ENCODE results near the gene SPTB. TPM values are rescaled to one million over a fixed set of nuclear protein-coding genes. Genes with fewer than 3 reads are reported as not detected.

Gene SPTB
- total and polyA plus RNA-seq, 9 of the 15 experiments (the other 6 are each of a cell fraction or from before 2014, with no cell fraction given), result 0.21 to 45.9 (median 11.7) TPM

DNA sequence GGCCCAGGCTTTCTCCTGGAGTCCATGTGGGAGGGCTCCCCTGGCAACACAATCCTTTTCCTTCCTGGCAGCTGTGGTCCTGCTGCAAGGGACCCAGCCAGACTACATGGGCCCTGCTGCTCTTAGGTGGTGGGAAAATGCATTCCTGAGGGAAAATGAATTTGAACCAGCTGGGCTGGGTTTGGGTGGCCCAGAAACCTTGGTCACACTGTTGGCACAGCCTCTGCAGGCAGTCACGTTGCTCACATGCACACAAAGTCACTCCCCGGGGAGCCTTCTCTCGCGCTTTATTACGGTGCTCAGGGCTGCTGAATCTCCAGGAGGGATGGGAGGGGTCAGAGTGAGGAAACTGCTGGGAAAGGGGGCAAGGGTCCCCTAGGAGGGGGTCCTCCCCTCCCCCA is 158.3 kb downstream of the SPTB start (continued):
- TF ChIP-seq, protein P1, sequence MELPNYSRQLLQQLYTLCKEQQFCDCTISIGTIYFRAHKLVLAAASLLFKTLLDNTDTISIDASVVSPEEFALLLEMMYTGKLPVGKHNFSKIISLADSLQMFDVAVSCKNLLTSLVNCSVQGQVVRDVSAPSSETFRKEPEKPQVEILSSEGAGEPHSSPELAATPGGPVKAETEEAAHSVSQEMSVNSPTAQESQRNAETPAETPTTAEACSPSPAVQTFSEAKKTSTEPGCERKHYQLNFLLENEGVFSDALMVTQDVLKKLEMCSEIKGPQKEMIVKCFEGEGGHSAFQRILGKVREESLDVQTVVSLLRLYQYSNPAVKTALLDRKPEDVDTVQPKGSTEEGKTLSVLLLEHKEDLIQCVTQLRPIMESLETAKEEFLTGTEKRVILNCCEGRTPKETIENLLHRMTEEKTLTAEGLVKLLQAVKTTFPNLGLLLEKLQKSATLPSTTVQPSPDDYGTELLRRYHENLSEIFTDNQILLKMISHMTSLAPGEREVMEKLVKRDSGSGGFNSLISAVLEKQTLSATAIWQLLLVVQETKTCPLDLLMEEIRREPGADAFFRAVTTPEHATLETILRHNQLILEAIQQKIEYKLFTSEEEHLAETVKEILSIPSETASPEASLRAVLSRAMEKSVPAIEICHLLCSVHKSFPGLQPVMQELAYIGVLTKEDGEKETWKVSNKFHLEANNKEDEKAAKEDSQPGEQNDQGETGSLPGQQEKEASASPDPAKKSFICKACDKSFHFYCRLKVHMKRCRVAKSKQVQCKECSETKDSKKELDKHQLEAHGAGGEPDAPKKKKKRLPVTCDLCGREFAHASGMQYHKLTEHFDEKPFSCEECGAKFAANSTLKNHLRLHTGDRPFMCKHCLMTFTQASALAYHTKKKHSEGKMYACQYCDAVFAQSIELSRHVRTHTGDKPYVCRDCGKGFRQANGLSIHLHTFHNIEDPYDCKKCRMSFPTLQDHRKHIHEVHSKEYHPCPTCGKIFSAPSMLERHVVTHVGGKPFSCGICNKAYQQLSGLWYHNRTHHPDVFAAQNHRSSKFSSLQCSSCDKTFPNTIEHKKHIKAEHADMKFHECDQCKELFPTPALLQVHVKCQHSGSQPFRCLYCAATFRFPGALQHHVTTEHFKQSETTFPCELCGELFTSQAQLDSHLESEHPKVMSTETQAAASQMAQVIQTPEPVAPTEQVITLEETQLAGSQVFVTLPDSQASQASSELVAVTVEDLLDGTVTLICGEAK (IDR thresholded peaks at IDR 0.05), result no peak
- TF ChIP-seq, protein P1 (CRISPR knock-in tag; IDR thresholded peaks at IDR 0.05), result no peak
- no peak for TF ChIP-seq MAZ (CRISPR knock-in tag; conservative IDR thresholded peaks at IDR 0.05 in 1 of 2, IDR thresholded peaks at IDR 0.05 in 1 of 2)
- no peak for TF ChIP-seq ZNF785 (CRISPR knock-in tag; IDR thresholded peaks at IDR 0.05)
- TF ChIP-seq CREBBP (IDR thresholded peaks at IDR 0.05; ENCODE audit: low read depth, low read length), result no peak
- no peak for TF ChIP-seq KLF16 (IDR thresholded peaks at IDR 0.05)
- no peak for TF ChIP-seq FOS (IDR thresholded peaks at IDR 0.05; ENCODE audit: extremely low read depth, insufficient read length)
- TF ChIP-seq, protein P2, sequence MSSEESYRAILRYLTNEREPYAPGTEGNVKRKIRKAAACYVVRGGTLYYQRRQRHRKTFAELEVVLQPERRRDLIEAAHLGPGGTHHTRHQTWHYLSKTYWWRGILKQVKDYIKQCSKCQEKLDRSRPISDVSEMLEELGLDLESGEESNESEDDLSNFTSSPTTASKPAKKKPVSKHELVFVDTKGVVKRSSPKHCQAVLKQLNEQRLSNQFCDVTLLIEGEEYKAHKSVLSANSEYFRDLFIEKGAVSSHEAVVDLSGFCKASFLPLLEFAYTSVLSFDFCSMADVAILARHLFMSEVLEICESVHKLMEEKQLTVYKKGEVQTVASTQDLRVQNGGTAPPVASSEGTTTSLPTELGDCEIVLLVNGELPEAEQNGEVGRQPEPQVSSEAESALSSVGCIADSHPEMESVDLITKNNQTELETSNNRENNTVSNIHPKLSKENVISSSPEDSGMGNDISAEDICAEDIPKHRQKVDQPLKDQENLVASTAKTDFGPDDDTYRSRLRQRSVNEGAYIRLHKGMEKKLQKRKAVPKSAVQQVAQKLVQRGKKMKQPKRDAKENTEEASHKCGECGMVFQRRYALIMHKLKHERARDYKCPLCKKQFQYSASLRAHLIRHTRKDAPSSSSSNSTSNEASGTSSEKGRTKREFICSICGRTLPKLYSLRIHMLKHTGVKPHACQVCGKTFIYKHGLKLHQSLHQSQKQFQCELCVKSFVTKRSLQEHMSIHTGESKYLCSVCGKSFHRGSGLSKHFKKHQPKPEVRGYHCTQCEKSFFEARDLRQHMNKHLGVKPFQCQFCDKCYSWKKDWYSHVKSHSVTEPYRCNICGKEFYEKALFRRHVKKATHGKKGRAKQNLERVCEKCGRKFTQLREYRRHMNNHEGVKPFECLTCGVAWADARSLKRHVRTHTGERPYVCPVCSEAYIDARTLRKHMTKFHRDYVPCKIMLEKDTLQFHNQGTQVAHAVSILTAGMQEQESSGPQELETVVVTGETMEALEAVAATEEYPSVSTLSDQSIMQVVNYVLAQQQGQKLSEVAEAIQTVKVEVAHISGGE (CRISPR knock-in tag; IDR thresholded peaks at IDR 0.05), result no peak
- TF ChIP-seq ZNF408 (CRISPR knock-in tag; IDR thresholded peaks at IDR 0.05; ENCODE audit: low read depth), result no peak
- TF ChIP-seq, protein P3, sequence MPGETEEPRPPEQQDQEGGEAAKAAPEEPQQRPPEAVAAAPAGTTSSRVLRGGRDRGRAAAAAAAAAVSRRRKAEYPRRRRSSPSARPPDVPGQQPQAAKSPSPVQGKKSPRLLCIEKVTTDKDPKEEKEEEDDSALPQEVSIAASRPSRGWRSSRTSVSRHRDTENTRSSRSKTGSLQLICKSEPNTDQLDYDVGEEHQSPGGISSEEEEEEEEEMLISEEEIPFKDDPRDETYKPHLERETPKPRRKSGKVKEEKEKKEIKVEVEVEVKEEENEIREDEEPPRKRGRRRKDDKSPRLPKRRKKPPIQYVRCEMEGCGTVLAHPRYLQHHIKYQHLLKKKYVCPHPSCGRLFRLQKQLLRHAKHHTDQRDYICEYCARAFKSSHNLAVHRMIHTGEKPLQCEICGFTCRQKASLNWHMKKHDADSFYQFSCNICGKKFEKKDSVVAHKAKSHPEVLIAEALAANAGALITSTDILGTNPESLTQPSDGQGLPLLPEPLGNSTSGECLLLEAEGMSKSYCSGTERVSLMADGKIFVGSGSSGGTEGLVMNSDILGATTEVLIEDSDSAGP (CRISPR knock-in tag; IDR thresholded peaks at IDR 0.05), result no peak
- no peak for TF ChIP-seq SMARCB1 (IDR thresholded peaks at IDR 0.05; ENCODE audit: insufficient read length, low read depth)

Data from K562 (cell line).